BJ (cell line): ENCODE data around the gene GNAS-AS1. TPM values are rescaled to one million over a fixed set of nuclear protein-coding genes. Genes with fewer than 3 reads are reported as not detected.

Source experiments
- CTCF ChIA-PET: fragments of 350-600 bp; formaldehyde crosslinking; extraction: SDS; loops from one replicate; lab custom pipeline; 2021; ENCODE audit warnings: antibody characterized with exemption, inconsistent platforms; lab: Yijun Ruan, JAX
- POLR2A ChIA-PET: fragments of 300-600 bp; sonication (Branson Sonifier 250); formaldehyde crosslinking; extraction: SDS; loops from one replicate; lab custom pipeline; 2021; ENCODE audit warnings: antibody characterized with exemption; lab: Charles Lee
- DNase-seq: peaks from one replicate; pipeline ENCODE4 v3.0.0-alpha.2; 2011; ENCODE audit warnings: low read depth
- H3K27me3 ChIP-seq: 2 replicates; pipeline ENCODE4 v1.6.0; 2011; ENCODE audit warnings: low read length; ENCODE audit not compliant: control insufficient read depth, insufficient read depth
- H3K36me3 ChIP-seq: 2 replicates; pipeline ENCODE4 v1.5.1; 2011; ENCODE audit warnings: low read length; ENCODE audit not compliant: control insufficient read depth, insufficient read depth
- H3K4me3 ChIP-seq: 2 replicates; pipeline ENCODE4 v1.5.1; 2011; ENCODE audit warnings: low read depth, mild to moderate bottlenecking, control low read depth, low read length
- polyA plus RNA-seq: library from polyadenylated mRNA; depleted of rRNA; stranded (reverse); fragments of >200 nt; gene quantifications from 2 replicates; pipeline ENCODE4 v1.2.3, GENCODE V29; 2011
- TF ChIP-seq, protein P1 (sequence below): IDR thresholded peaks from 2 replicates; pipeline ENCODE4 v1.5.1; 2011; ENCODE audit warnings: low read depth, mild to moderate bottlenecking, control low read depth, inconsistent platforms, low read length, moderate library complexity; ENCODE audit not compliant: insufficient read depth

Gene GNAS-AS1
- polyA plus RNA-seq, 1 experiment = 0.45 TPM

DNA sequence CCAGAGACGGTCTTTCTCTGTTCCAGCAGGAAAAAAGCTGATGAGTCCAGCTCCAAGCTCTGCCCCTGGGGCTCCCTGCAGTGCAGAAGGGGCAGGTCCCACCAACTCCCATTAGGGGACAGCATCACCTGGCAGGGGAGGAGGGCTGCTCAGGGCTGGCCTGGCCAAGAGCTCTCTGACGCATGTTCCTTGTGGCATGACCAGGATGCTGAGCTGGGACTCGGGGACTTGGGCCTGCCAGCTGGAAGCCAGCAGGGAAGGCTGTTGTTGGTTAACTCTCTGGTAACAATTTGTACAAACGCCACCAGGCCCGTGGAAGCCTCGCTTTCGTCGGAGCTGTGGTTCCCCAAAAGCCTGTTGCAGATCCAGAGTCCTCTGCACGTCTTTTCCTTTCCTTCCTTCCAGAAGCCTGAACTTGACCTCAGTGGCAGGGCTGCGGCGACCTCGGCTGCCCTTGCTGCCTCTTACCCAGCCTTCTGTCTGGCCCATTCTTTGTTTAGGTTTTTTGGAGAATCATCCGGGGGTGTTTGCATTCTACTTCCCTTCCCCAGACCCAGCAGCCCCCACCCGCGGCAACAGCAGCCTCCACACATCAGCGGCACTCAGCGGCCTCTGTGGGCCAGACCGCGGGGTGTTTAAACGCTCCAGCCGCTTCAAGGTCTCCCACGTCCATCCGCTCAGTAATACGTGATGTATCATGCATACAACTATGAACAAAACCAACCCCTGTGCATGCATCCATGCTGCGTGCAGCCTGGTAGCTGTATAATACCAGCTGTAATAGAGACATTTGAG is 63.3 kb downstream of the GNAS-AS1 start:
- TF ChIP-seq, protein P1, sequence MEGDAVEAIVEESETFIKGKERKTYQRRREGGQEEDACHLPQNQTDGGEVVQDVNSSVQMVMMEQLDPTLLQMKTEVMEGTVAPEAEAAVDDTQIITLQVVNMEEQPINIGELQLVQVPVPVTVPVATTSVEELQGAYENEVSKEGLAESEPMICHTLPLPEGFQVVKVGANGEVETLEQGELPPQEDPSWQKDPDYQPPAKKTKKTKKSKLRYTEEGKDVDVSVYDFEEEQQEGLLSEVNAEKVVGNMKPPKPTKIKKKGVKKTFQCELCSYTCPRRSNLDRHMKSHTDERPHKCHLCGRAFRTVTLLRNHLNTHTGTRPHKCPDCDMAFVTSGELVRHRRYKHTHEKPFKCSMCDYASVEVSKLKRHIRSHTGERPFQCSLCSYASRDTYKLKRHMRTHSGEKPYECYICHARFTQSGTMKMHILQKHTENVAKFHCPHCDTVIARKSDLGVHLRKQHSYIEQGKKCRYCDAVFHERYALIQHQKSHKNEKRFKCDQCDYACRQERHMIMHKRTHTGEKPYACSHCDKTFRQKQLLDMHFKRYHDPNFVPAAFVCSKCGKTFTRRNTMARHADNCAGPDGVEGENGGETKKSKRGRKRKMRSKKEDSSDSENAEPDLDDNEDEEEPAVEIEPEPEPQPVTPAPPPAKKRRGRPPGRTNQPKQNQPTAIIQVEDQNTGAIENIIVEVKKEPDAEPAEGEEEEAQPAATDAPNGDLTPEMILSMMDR = no peak

DNA sequence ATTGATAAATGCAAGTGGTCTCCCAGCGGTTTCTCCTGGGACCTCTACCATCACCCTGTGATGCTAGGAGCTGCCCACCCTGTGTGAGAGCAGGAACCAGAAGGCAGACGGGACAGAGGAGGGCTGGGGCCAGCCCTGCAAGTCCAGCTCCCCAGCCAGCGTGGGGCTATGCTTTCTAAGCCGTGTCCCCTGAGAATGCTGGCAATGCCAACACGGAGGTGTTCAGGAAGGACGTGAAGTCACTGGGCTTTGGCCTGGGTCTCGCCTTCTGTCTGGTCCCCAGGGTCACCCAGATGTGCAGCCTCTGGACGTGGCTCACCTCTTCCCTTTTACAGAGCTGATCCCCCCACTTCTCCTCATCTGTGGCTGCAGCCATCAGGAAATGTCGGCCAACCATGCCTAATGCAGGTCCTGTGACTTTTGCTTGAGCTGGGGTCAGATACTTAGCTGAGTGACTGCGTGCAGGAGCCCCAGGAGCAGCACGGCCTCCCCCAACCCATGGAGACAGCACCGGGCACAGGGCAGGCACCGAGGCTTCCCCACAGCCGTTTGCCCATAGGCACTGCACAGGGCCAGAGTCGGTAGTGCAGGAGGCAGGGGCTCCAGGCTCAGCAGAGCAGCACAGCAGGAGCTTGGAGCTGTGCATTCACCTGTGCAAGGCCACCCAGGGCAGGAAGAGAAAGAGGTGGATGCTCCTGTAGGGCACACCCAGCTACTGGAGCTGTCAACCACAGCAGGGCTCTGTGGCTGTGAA is 66.2 kb downstream of the GNAS-AS1 start:
- TF ChIP-seq, protein P1 = no peak
- Histone ChIP-seq H3K4me3 (no peak overlapping the region), H3K36me3 (no peaks in the 10 kb centered on the region), H3K27me3 (peaks cover 20% of the 10 kb centered on the region)
- CTCF ChIA-PET = no interaction called here
- DNase-seq = no peak
- POLR2A ChIA-PET = no interaction called here

More for the DNA sequence above, 63.3 kb downstream of the GNAS-AS1 start:
- ChIA-PET POLR2A (no interaction called here), CTCF (no interaction called here)
- Histone ChIP-seq H3K27me3 (peaks cover 19% of the 10 kb centered on the region), H3K4me3 (no peak overlapping the region), H3K36me3 (no peaks in the 10 kb centered on the region)
- no peak for DNase-seq

DNA sequence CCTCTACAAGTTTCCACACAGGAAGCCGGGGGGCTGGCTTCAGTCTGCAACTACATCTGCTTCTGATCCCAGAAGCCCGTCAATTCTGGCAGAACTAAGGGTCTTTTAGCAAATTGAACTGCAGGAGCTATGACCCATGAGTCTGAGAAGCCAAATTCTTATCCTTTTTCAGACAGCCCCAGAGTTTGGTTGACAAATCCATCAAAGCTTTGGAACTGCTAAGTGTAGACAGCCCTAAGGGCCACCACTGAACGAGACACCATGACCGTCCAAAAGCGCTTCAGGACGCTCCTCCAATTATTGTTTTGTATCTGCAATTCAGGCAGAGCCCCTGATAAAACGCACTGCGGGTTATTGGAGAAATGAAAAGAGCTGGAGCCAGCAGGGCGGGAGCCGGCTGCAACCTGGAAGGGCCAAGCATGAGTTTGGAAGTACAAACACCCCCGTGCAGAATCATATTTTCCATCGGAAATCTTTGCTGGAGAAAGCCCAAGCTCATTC is 67.1 kb downstream of the GNAS-AS1 start:
- DNase-seq = no peak
- Histone ChIP-seq H3K4me3 (no peak overlapping the region), H3K36me3 (no peaks in the 10 kb centered on the region), H3K27me3 (peaks cover 16% of the 10 kb centered on the region)
- POLR2A ChIA-PET = no interaction called here
- CTCF ChIA-PET = no interaction called here
- TF ChIP-seq, protein P1 = no peak

DNA sequence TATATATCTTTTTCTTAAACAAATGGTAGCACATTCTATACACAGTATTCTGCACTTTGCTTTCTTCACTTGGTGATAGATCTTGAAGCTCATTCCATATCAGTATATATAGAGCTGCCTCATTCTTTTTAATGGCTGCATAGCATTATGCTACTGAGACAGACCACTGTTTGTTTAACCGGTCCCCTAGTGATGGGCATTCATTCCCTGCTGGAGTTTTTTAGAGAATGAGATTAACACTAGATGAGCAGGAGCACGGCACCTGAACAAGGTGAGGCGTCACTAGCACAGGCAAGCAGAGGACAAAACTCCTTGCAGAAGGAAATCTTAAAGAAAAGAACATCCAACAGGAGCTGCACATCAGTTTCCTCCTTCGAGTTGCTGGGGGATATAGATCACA is 69.6 kb downstream of the GNAS-AS1 start:
- Histone ChIP-seq H3K4me3 (no peak overlapping the region), H3K27me3 (peaks cover 16% of the 10 kb centered on the region), H3K36me3 (no peaks in the 10 kb centered on the region)
- TF ChIP-seq, protein P1 = no peak
- no peak for DNase-seq
- ChIA-PET CTCF (no interaction called here), POLR2A (no interaction called here)

DNA sequence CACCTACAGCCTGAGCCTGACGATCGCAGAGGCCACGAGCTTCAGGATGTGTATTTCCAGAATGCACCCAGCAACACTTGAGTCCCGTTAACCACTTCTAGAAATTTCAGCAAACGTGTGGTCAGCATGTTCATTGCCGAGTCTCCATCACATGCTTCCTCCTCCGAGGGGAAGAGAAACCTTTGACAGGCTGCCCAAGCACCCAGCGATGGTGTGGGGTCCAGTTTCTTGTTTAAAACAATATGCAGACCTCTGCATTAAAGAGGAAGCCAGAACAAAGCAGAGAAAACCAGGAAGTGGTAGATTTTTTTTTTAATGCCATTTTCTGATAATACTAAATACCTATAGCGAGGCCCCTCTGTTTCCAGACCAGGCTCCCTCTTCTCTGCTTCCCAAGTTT is 71.9 kb downstream of the GNAS-AS1 start:
- DNase-seq = no peak
- Histone ChIP-seq H3K27me3 (peaks cover 13% of the 10 kb centered on the region), H3K36me3 (no peaks in the 10 kb centered on the region), H3K4me3 (no peak overlapping the region)
- ChIA-PET POLR2A (no interaction called here), CTCF (interaction anchor here (1.2 kb wide), 1 partner anchor 18 kb away, joined by 3 read pairs; no protein-coding TSS in a partner anchor)
- TF ChIP-seq, protein P1 = no peak
